Measurements from ENCODE around the gene MOGAT1.

Gene MOGAT1

GRCh38 chr2:222739939-222740338 lies 68.5 kb downstream of the MOGAT1 start:
- DNase-seq = no peak
- no peaks in the 10 kb centered on the region for H3K4me1 ChIP-seq
- H3K4me3 ChIP-seq (ENCODE audit: low read depth, low read length) = no peak overlapping the region
- H3K36me3 ChIP-seq = no peaks in the 10 kb centered on the region
- TF ChIP-seq CTCF (IDR thresholded peaks at IDR 0.05; ENCODE audit: low read depth, low read length) = no peak
- H3K9me3 ChIP-seq = no peaks in the 10 kb centered on the region
- H3K27me3 ChIP-seq = no peaks in the 10 kb centered on the region

GRCh38 chr2:222743251-222743812 lies 71.9 kb downstream of the MOGAT1 start:
- H3K9me3 ChIP-seq = no peaks in the 10 kb centered on the region
- H3K4me1 ChIP-seq = no peaks in the 10 kb centered on the region; the same call in 1 of the 2 replicates
- H3K4me3 ChIP-seq (ENCODE audit: low read depth, low read length) = no peak overlapping the region
- H3K36me3 ChIP-seq = no peaks in the 10 kb centered on the region
- no peak for DNase-seq
- H3K27me3 ChIP-seq = no peaks in the 10 kb centered on the region
- TF ChIP-seq CTCF (IDR thresholded peaks at IDR 0.05; ENCODE audit: low read depth, low read length) = no peak

GRCh38 chr2:222745836-222746559 lies 74.5 kb downstream of the MOGAT1 start:
- no peaks in the 10 kb centered on the region for H3K36me3 ChIP-seq
- no peaks in the 10 kb centered on the region; the same call in 1 of the 2 replicates for H3K4me1 ChIP-seq
- no peak for TF ChIP-seq CTCF (IDR thresholded peaks at IDR 0.05; ENCODE audit: low read depth, low read length)
- H3K27me3 ChIP-seq = no peaks in the 10 kb centered on the region
- no peaks in the 10 kb centered on the region for H3K9me3 ChIP-seq
- H3K4me3 ChIP-seq (ENCODE audit: low read depth, low read length) = no peak overlapping the region
- no peak for DNase-seq

GRCh38 chr2:222747526-222748160 lies 76.2 kb downstream of the MOGAT1 start:
- no peak overlapping the region for H3K4me3 ChIP-seq (ENCODE audit: low read depth, low read length)
- no peaks in the 10 kb centered on the region for H3K9me3 ChIP-seq
- H3K36me3 ChIP-seq = no peaks in the 10 kb centered on the region
- TF ChIP-seq CTCF (IDR thresholded peaks at IDR 0.05; ENCODE audit: low read depth, low read length) = no peak
- H3K27me3 ChIP-seq = no peaks in the 10 kb centered on the region
- H3K4me1 ChIP-seq = no peaks in the 10 kb centered on the region; the same call in 1 of the 2 replicates
- no peak for DNase-seq

- Histone ChIP-seq H3K9me3 (no peaks in the 10 kb centered on the region), H3K4me3 (ENCODE audit: low read depth, low read length) (no peak overlapping the region), H3K27me3 (no peaks in the 10 kb centered on the region), H3K36me3 (no peaks in the 10 kb centered on the region), H3K4me1 (no peaks in the 10 kb centered on the region; the same call in 1 of the 2 replicates)
- TF ChIP-seq CTCF (IDR thresholded peaks at IDR 0.05; ENCODE audit: low read depth, low read length) = no peak
- DNase-seq = no peak
These were observed 79.1 kb downstream of the MOGAT1 start for GRCh38 chr2:222750533-222750932.

- no peaks in the 10 kb centered on the region for H3K36me3 ChIP-seq
- no peak overlapping the region for H3K4me3 ChIP-seq (ENCODE audit: low read depth, low read length)
- H3K4me1 ChIP-seq = no peaks in the 10 kb centered on the region; the same call in 1 of the 2 replicates
- no peaks in the 10 kb centered on the region for H3K27me3 ChIP-seq
- TF ChIP-seq CTCF (IDR thresholded peaks at IDR 0.05; ENCODE audit: low read depth, low read length) = no peak
- no peak for DNase-seq
- H3K9me3 ChIP-seq = no peaks in the 10 kb centered on the region
These were observed 79.8 kb downstream of the MOGAT1 start for GRCh38 chr2:222751238-222751637.
